Prostate gland (tissue), 2 donors: Measurements from ENCODE around the gene CFAP46.

Source experiments
- POLR2A ChIP-seq: fragments of 450-650 bp; IDR thresholded peaks from one replicate; pipeline ENCODE4 v1.6.1; 2016; ENCODE audit warnings: antibody characterized with exemption, mild to moderate bottlenecking
- TF ChIP-seq, protein P1 (sequence below), 4 experiments: fragments of 200-600 bp in 2 of 4; fragments of 450-650 bp in 2 of 4; sonication (generic) in 2 of 4; IDR thresholded peaks; 1 replicate in 3 of 4; 2 replicates in 1 of 4; pipeline ENCODE4 v1.5.1; 2016 to 2019; ENCODE audit warnings: antibody characterized with exemption in 4 of 4, mild to moderate bottlenecking in 2 of 4, moderate library complexity in 2 of 4

DNA sequence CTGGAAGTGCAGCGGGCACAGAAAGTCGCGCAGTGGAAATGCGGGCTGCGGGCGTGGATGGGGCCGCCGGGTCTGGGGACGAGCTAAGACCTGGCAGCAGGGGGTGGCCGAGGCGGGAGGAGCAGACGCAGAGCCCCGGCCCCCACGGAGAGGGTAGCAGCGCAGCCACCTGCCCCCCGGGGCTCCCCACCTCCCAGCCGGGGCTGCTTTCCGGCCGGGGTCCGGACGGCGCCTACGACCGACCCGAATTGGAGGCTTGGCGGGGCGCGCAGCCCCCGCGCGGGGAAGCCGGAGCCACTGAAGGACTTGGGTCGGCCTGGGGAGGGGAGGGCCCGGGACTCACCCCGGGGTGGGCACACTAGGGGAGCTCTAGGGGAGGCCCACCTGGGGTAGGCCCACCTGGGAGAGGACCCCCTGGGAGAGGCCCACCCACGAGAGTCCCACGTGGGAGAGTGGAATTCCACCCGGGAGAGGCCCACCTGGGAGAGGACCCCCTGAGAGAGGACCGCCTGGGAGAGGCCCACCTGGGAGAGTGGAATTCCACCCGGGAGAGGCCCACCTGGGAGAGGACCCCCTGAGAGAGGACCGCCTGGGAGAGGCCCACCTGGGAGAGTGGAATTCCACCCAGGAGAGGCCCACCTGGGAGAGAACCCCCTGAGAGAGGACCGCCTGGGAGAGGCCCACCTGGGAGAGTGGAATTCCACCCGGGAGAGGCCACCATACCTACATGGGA lies 854 bp upstream of the CFAP46 start:
- TF ChIP-seq POLR2A: no peak
- TF ChIP-seq, protein P1, sequence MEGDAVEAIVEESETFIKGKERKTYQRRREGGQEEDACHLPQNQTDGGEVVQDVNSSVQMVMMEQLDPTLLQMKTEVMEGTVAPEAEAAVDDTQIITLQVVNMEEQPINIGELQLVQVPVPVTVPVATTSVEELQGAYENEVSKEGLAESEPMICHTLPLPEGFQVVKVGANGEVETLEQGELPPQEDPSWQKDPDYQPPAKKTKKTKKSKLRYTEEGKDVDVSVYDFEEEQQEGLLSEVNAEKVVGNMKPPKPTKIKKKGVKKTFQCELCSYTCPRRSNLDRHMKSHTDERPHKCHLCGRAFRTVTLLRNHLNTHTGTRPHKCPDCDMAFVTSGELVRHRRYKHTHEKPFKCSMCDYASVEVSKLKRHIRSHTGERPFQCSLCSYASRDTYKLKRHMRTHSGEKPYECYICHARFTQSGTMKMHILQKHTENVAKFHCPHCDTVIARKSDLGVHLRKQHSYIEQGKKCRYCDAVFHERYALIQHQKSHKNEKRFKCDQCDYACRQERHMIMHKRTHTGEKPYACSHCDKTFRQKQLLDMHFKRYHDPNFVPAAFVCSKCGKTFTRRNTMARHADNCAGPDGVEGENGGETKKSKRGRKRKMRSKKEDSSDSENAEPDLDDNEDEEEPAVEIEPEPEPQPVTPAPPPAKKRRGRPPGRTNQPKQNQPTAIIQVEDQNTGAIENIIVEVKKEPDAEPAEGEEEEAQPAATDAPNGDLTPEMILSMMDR (IDR thresholded peaks at IDR 0.05): no peak
